Fibroblast of lung (primary cell): ENCODE results near the gene SYNJ2. TPM values are rescaled to one million over a fixed set of nuclear protein-coding genes. Genes with fewer than 3 reads are reported as not detected.

Experiments used
- DNase-seq, 2 donors: peaks; one replicate each; pipeline versions ENCODE4 v3.0.0 to v3.0.0-alpha.2; 2010; ENCODE audit warnings: low read depth in 2 of 2
- H2AFZ ChIP-seq: 2 replicates; pipeline ENCODE4 v1.5.1; 2012; ENCODE audit warnings: low read length, control low read depth, inconsistent platforms
- H3K27ac ChIP-seq: 2 replicates; pipeline ENCODE4 v1.5.1; 2011; ENCODE audit warnings: low read length, control low read depth; ENCODE audit not compliant: insufficient read depth
- H3K27me3 ChIP-seq: 2 replicates; pipeline ENCODE4 v1.5.1; 2011; ENCODE audit warnings: mild to moderate bottlenecking, low read length; ENCODE audit not compliant: control insufficient read depth, insufficient read depth
- H3K36me3 ChIP-seq: 2 replicates; pipeline ENCODE4 v1.5.1; 2011; ENCODE audit warnings: low read length; ENCODE audit not compliant: control insufficient read depth, insufficient read depth
- H3K4me1 ChIP-seq: 2 replicates; pipeline ENCODE4 v1.5.1; 2011; ENCODE audit warnings: low read length; ENCODE audit not compliant: control insufficient read depth, insufficient read depth; ENCODE audit errors: extremely low read depth
- H3K4me2 ChIP-seq: 2 replicates; pipeline ENCODE4 v1.5.1; 2011; ENCODE audit warnings: low read length, control low read depth; ENCODE audit not compliant: insufficient read depth; ENCODE audit errors: extremely low read depth
- H3K4me3 ChIP-seq, 4 experiments: fragments of 200-600 bp in 1 of 4; sonication (generic) in 1 of 4; replicated peaks in 1 of 4; 2 replicates each; pipeline ENCODE4 v1.5.1; 2011 to 2016; ENCODE audit warnings: low read length in 4 of 4, low read depth in 3 of 4, mild to moderate bottlenecking in 3 of 4, control low read depth in 2 of 4, inconsistent platforms in 1 of 4, mixed read lengths in 1 of 4; ENCODE audit not compliant: insufficient read depth in 1 of 4; ENCODE audit errors: control extremely low read depth in 1 of 4
- H3K79me2 ChIP-seq: 2 replicates; pipeline ENCODE4 v1.5.1; 2012; ENCODE audit warnings: mild to moderate bottlenecking, low read length, inconsistent platforms; ENCODE audit not compliant: control insufficient read depth, insufficient read depth
- H3K9ac ChIP-seq: 2 replicates; pipeline ENCODE4 v1.5.1; 2011; ENCODE audit warnings: mild to moderate bottlenecking, low read length, control low read depth; ENCODE audit not compliant: insufficient read depth
- H3K9me3 ChIP-seq: 2 replicates; pipeline ENCODE4 v1.5.1; 2012; ENCODE audit warnings: low read depth, low read length; ENCODE audit not compliant: control insufficient read depth, insufficient read depth
- H4K20me1 ChIP-seq: 2 replicates; pipeline ENCODE4 v1.5.1; 2011; ENCODE audit warnings: low read length; ENCODE audit not compliant: control insufficient read depth, insufficient read depth; ENCODE audit errors: extremely low read depth
- EZH2 ChIP-seq: IDR thresholded peaks from 2 replicates; pipeline ENCODE4 v1.5.1; 2012; ENCODE audit warnings: low read length, control low read depth, mild to moderate bottlenecking; ENCODE audit errors: missing control alignments
- polyA plus RNA-seq, 2 donors: library from polyadenylated mRNA; depleted of rRNA in 1 of 2; stranded (reverse) in 1 of 2; unstranded in 1 of 2; fragments of >200 nt; gene quantifications; 2 replicates each; pipeline ENCODE4 v1.2.1, GENCODE V29; 2011 to 2012; ENCODE audit warnings: missing spikeins in 1 of 2
- total RNA-seq: library from RNA; depleted of rRNA; stranded (reverse); fragments of >200 nt; gene quantifications from 2 replicates; pipeline ENCODE4 v1.2.1, GENCODE V29; 2014
- TF ChIP-seq, protein P1 (sequence below), 2 donors: IDR thresholded peaks in 1 of 2; conservative IDR thresholded peaks in 1 of 2; 1 replicate in 1 of 2; 2 replicates in 1 of 2; pipeline ENCODE4 v1.5.1; 2011 to 2012; ENCODE audit warnings: low read length in 2 of 2, control low read depth in 1 of 2, inconsistent platforms in 1 of 2, low read depth in 1 of 2, mild to moderate bottlenecking in 1 of 2

The SYNJ2 gene
- total and polyA plus RNA-seq, 2 donors (not counting 1 experiment from before 2014, with no cell fraction given) = 23.5 to 57.3 TPM

GRCh38 chr6:157999168-158000051, 17.7 kb downstream of the SYNJ2 start:
- no peak overlapping the region for H3K4me2 ChIP-seq
- H3K4me1 ChIP-seq = peaks cover 29% of the 10 kb centered on the region
- no peak overlapping the region for H3K9ac ChIP-seq
- H3K27ac ChIP-seq = no peak overlapping the region
- H2AFZ ChIP-seq = no peak overlapping the region
- H3K79me2 ChIP-seq = peaks cover 87% of the 10 kb centered on the region
- H3K36me3 ChIP-seq = no peaks in the 10 kb centered on the region
- H3K4me3 ChIP-seq = no peak overlapping the region
- no peaks in the 10 kb centered on the region for H3K9me3 ChIP-seq
- H4K20me1 ChIP-seq = no peaks in the 10 kb centered on the region
- no peak for TF ChIP-seq EZH2
- TF ChIP-seq, protein P1, sequence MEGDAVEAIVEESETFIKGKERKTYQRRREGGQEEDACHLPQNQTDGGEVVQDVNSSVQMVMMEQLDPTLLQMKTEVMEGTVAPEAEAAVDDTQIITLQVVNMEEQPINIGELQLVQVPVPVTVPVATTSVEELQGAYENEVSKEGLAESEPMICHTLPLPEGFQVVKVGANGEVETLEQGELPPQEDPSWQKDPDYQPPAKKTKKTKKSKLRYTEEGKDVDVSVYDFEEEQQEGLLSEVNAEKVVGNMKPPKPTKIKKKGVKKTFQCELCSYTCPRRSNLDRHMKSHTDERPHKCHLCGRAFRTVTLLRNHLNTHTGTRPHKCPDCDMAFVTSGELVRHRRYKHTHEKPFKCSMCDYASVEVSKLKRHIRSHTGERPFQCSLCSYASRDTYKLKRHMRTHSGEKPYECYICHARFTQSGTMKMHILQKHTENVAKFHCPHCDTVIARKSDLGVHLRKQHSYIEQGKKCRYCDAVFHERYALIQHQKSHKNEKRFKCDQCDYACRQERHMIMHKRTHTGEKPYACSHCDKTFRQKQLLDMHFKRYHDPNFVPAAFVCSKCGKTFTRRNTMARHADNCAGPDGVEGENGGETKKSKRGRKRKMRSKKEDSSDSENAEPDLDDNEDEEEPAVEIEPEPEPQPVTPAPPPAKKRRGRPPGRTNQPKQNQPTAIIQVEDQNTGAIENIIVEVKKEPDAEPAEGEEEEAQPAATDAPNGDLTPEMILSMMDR (conservative IDR thresholded peaks at IDR 0.05 in 1 of 2, IDR thresholded peaks at IDR 0.05 in 1 of 2; ENCODE audit: low read depth in 1 of 2, low read length in 2 of 2) = no peak
- no peaks in the 10 kb centered on the region for H3K27me3 ChIP-seq
- no peak for DNase-seq

DNA sequence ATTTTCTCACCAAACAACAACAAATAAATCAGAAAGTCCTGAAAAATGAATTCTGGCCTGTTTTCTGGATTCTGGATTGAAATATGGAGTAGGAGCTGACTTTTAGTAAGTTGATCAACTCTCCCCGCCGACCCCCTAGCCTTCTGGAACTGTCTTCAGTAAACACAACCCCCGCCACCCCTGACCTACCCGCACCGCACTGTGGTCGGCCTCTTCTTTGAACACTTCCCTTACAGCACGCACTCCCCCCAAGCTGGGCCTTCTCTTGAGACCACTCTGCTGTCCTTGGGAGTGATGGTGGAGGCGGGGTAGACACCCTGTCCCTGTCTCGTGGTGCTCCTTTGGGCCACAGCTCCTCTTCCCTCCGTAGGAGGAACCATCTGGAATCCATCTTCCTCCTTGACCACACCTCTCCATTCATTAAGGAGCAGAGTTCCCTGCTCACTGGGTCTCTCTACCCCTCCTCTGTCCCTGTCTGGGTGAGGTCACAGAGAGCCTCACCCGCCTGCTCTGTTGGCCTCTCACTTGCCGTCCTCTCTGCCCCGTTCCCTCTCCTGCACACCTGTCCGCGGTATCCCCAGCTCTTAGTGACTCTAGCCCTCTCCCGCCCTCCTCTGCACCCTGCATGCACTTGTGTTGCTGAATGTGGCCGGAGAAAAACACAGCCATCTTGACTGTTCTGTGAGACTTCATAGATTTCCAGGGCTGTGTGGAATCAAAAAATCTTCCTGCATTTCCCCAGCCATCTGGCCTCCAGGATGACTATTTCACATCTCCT, 19.1 kb downstream of the SYNJ2 start:
- Histone ChIP-seq H3K36me3 (no peaks in the 10 kb centered on the region), H3K27ac (no peak overlapping the region), H3K9me3 (no peaks in the 10 kb centered on the region), H3K9ac (no peak overlapping the region), H4K20me1 (no peaks in the 10 kb centered on the region), H3K4me1 (peaks cover 29% of the 10 kb centered on the region), H3K79me2 (peaks cover 84% of the 10 kb centered on the region), H2AFZ (no peak overlapping the region), H3K4me2 (no peak overlapping the region), H3K27me3 (no peaks in the 10 kb centered on the region), H3K4me3 (no peak overlapping the region)
- DNase-seq = no peak
- TF ChIP-seq, protein P1 (conservative IDR thresholded peaks at IDR 0.05 in 1 of 2, IDR thresholded peaks at IDR 0.05 in 1 of 2; ENCODE audit: low read depth in 1 of 2, low read length in 2 of 2) = no peak
- no peak for TF ChIP-seq EZH2

- H3K79me2 ChIP-seq = peaks cover 83% of the 10 kb centered on the region
- DNase-seq = no peak
- H3K4me1 ChIP-seq = peaks cover 33% of the 10 kb centered on the region
- peak overlapping the region; percentile 93 for H3K27ac ChIP-seq
- H3K4me3 ChIP-seq = no peak overlapping the region
- TF ChIP-seq, protein P1 (conservative IDR thresholded peaks at IDR 0.05 in 1 of 2, IDR thresholded peaks at IDR 0.05 in 1 of 2; ENCODE audit: low read depth in 1 of 2, low read length in 2 of 2) = no peak
- no peak for TF ChIP-seq EZH2
- H3K9me3 ChIP-seq = no peaks in the 10 kb centered on the region
- no peaks in the 10 kb centered on the region for H3K27me3 ChIP-seq
- H4K20me1 ChIP-seq = no peaks in the 10 kb centered on the region
- H3K36me3 ChIP-seq = no peaks in the 10 kb centered on the region
- H3K9ac ChIP-seq = peak overlapping the region; percentile 48
- peak overlapping the region; percentile 74 for H3K4me2 ChIP-seq
- no peak overlapping the region for H2AFZ ChIP-seq
These were observed 20.7 kb downstream of the SYNJ2 start for GRCh38 chr6:158002249-158002950.
